HFF-Myc (cell line): ENCODE data around the gene PCNT.

Source experiments
- DNase-seq: peaks from one replicate; pipeline ENCODE4 v3.0.0-alpha.2; 2011; ENCODE audit warnings: low read depth; ENCODE audit errors: extremely low read depth
- H3K4me3 ChIP-seq: replicated peaks from 2 replicates; pipeline ENCODE4 v1.5.1; 2011; ENCODE audit warnings: low read depth, mild to moderate bottlenecking, control low read depth, low read length
- TF ChIP-seq, protein P1 (sequence below): IDR thresholded peaks from 2 replicates; pipeline ENCODE4 v1.5.1; 2012; ENCODE audit warnings: mild to moderate bottlenecking, low read depth, low read length, control low read depth; ENCODE audit errors: missing control alignments

The PCNT gene

GRCh38 chr21:46357335-46357604 lies 33.3 kb downstream of the PCNT start:
- TF ChIP-seq, protein P1, sequence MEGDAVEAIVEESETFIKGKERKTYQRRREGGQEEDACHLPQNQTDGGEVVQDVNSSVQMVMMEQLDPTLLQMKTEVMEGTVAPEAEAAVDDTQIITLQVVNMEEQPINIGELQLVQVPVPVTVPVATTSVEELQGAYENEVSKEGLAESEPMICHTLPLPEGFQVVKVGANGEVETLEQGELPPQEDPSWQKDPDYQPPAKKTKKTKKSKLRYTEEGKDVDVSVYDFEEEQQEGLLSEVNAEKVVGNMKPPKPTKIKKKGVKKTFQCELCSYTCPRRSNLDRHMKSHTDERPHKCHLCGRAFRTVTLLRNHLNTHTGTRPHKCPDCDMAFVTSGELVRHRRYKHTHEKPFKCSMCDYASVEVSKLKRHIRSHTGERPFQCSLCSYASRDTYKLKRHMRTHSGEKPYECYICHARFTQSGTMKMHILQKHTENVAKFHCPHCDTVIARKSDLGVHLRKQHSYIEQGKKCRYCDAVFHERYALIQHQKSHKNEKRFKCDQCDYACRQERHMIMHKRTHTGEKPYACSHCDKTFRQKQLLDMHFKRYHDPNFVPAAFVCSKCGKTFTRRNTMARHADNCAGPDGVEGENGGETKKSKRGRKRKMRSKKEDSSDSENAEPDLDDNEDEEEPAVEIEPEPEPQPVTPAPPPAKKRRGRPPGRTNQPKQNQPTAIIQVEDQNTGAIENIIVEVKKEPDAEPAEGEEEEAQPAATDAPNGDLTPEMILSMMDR = no peak
- no peak overlapping the region for H3K4me3 ChIP-seq

DNA sequence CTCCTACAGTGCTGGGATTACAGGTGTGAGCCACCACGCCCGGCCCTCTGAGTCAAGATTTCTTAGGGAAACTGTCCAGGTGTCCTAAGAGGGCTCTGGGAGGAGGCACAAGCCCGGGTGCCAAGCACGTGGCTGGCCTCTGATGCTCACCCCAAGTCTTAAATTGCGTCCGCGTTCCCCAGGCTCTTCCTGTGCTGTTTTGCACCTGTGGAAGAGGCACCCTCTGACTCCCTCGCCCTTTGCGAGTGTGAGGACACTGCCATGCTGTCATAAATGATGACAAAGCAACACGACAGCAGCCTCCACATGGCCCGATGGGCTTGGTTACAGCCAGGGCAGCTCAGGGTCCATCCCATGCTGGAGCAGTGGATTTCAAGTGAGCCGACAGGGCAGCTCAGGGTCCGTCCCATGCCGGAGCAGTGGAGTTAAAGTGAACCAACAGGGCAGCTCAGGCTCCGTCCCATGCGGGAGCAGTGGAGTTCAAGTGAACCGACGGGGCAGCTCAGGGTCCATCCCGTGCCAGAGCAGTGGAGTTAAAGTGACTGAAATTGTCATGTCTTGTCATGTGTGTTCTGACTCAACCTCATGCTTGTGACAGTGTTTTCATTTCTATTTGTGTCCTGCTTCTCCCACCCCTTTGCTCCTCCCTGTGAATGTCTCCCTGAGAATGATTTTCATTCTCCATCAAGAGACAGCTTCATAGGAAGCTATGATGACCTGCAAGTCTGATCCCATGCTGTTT lies 33.9 kb downstream of the PCNT start:
- H3K4me3 ChIP-seq = no peak overlapping the region
- DNase-seq = no peak
- TF ChIP-seq, protein P1 = no peak

More at GRCh38 chr21:46357335-46357604, 33.3 kb downstream of the PCNT start:
- no peak for DNase-seq

GRCh38 chr21:46361176-46361575 lies 37.2 kb downstream of the PCNT start:
- no peak for DNase-seq
- H3K4me3 ChIP-seq = no peak overlapping the region
- TF ChIP-seq, protein P1 = no peak

- DNase-seq = no peak
- no peak overlapping the region for H3K4me3 ChIP-seq
- TF ChIP-seq, protein P1 = no peak
These were observed 38.0 kb downstream of the PCNT start for GRCh38 chr21:46361935-46362334.

GRCh38 chr21:46362946-46363345 lies 39.0 kb downstream of the PCNT start:
- TF ChIP-seq, protein P1 = no peak
- no peak overlapping the region for H3K4me3 ChIP-seq
- DNase-seq = no peak

DNA sequence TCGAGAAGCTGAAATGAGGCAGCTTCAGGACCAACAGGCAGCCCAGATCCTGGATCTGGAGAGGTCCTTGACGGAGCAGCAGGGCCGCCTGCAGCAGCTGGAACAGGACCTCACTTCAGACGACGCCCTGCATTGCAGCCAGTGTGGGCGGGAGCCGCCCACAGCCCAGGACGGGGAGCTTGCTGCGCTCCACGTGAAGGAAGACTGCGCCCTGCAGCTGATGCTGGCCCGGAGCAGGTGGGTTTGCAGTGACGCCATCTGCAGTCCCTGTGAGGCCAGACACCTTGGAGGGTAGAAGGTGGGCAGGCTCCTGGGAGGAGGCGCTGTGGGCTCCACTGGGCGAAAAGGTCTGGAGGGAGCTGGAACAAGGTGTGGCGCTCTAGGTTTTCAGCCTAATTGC lies 39.7 kb downstream of the PCNT start:
- DNase-seq = no peak
- TF ChIP-seq, protein P1 = no peak
- no peak overlapping the region for H3K4me3 ChIP-seq

DNA sequence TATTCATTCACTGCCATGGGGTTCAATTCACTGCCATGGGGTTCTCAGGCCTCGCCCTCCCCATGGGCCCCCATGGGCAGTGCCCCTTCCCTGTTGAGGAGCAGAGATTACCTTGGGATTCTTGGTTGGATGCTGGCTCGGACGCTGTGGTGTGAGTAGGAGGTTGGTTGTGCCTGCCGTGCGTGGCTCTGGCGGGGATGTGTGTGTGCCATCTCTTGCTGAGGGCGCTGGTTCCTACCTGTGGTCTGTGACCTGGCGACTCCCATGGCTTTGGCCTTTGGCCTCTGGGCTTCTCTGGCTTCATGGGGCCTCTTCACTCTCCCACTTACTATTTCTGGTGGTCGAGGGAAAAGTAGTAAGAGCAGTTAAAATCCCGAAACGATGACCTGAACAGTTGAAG lies 42.1 kb downstream of the PCNT start:
- DNase-seq = no peak
- H3K4me3 ChIP-seq = no peak overlapping the region
- TF ChIP-seq, protein P1 = no peak
